CD4-positive, alpha-beta T cell (primary cell): ENCODE measurements around the gene RAMACL. TPM values are rescaled to one million over a fixed set of nuclear protein-coding genes. Genes with fewer than 3 reads are reported as not detected.

Source experiments
- ATAC-seq: fragments of 200-7000 bp; cut with Tn5 transposase; one replicate; pipeline ENCODE4 v1.10.0; 2022; ENCODE audit warnings: mild to moderate bottlenecking; ENCODE audit not compliant: poor library complexity
- CTCF ChIA-PET: fragments of 350-600 bp; sonication (Branson Sonifier 250); formaldehyde crosslinking; loops from one replicate; lab custom pipeline; 2021; ENCODE audit warnings: antibody characterized with exemption, inconsistent platforms; lab: Charles Lee
- POLR2A ChIA-PET: fragments of 350-600 bp; sonication (Branson Sonifier 250); formaldehyde crosslinking; loops from one replicate; lab custom pipeline; 2021; ENCODE audit warnings: antibody characterized with exemption, inconsistent platforms; lab: Charles Lee
- DNase-seq, 14 experiments: peaks; one replicate each; pipeline ENCODE4 v3.0.0-alpha.2; 2013 to 2020; ENCODE audit warnings: mixed read lengths in 2 of 14
- H3K27ac ChIP-seq, 2 donors: one replicate each; pipeline versions ENCODE4 v1.5.1 to v1.7.0; 2013; ENCODE audit warnings: low read length in 2 of 2, low read depth in 1 of 2, mild to moderate bottlenecking in 1 of 2
- H3K27me3 ChIP-seq, 2 experiments: 1 replicate in 1 of 2; 2 replicates in 1 of 2; pipeline versions ENCODE4 v1.6.1 to v1.7.0; 2013; ENCODE audit warnings: low read length in 2 of 2, control low read depth in 1 of 2, mild to moderate bottlenecking in 1 of 2, moderate library complexity in 1 of 2; ENCODE audit not compliant: insufficient read depth in 2 of 2, control insufficient read depth in 1 of 2
- H3K36me3 ChIP-seq: one replicate; pipeline ENCODE4 v1.6.1; 2013; ENCODE audit warnings: low read length, control low read depth; ENCODE audit not compliant: insufficient read depth
- H3K4me1 ChIP-seq: one replicate; pipeline ENCODE4 v1.6.1; 2013; ENCODE audit warnings: low read length, control low read depth; ENCODE audit not compliant: insufficient read depth
- H3K4me3 ChIP-seq: one replicate; pipeline ENCODE4 v1.5.1; 2013; ENCODE audit warnings: mild to moderate bottlenecking, low read length, moderate library complexity
- H3K9me3 ChIP-seq, 2 experiments: 1 replicate in 1 of 2; 2 replicates in 1 of 2; pipeline versions ENCODE4 v1.6.1 to v1.7.0; 2013; ENCODE audit warnings: low read length in 2 of 2, mild to moderate bottlenecking in 2 of 2, control low read depth in 1 of 2, moderate library complexity in 1 of 2; ENCODE audit not compliant: control insufficient read depth in 1 of 2, insufficient read depth in 1 of 2
- H3K27ac Mint-ChIP-seq: one replicate; pipeline ENCODE4 v1.8.0; 2020; ENCODE audit warnings: mixed read lengths
- H3K27me3 Mint-ChIP-seq: one replicate; pipeline ENCODE4 v1.8.0; 2021; ENCODE audit warnings: mixed read lengths
- H3K36me3 Mint-ChIP-seq: one replicate; pipeline ENCODE4 v1.8.0; 2021; ENCODE audit warnings: low read depth, mixed read lengths
- H3K4me1 Mint-ChIP-seq: one replicate; pipeline ENCODE4 v1.8.0; 2021; ENCODE audit warnings: low read depth, mixed read lengths
- H3K4me3 Mint-ChIP-seq: one replicate; pipeline ENCODE4 v1.8.0; 2020; ENCODE audit warnings: mild to moderate bottlenecking, mixed read lengths
- H3K9me3 Mint-ChIP-seq: one replicate; pipeline ENCODE4 v1.8.0; 2020; ENCODE audit warnings: mixed read lengths
- intact Hi-C, 2 experiments: fragments of 100-400 bp; cut with DNase I in 1 of 2; cut with micrococcal nuclease in 1 of 2; formaldehyde crosslinking; loops; one replicate each; pipeline versions ENCODE4 v1.15.1 to v1.9.0; 2023 to 2025; cut with DNase I, micrococcal nuclease
- total RNA-seq, 174 experiments: library from RNA in 2 of 174; stranded (reverse) in 2 of 174; gene quantifications; one replicate each; pipeline ENCODE4 v1.2.3 and lab custom pipeline; 2021 to 2026
- TF ChIP-seq, protein P1 (sequence below): fragments of 200-600 bp; IDR thresholded peaks from one replicate; pipeline ENCODE4 v1.8.0; 2022; ENCODE audit warnings: antibody characterized with exemption, mild to moderate bottlenecking

RAMACL gene
- total RNA-seq, 2 experiments from 2014 or later, result 0.52 to 0.75 TPM

DNA sequence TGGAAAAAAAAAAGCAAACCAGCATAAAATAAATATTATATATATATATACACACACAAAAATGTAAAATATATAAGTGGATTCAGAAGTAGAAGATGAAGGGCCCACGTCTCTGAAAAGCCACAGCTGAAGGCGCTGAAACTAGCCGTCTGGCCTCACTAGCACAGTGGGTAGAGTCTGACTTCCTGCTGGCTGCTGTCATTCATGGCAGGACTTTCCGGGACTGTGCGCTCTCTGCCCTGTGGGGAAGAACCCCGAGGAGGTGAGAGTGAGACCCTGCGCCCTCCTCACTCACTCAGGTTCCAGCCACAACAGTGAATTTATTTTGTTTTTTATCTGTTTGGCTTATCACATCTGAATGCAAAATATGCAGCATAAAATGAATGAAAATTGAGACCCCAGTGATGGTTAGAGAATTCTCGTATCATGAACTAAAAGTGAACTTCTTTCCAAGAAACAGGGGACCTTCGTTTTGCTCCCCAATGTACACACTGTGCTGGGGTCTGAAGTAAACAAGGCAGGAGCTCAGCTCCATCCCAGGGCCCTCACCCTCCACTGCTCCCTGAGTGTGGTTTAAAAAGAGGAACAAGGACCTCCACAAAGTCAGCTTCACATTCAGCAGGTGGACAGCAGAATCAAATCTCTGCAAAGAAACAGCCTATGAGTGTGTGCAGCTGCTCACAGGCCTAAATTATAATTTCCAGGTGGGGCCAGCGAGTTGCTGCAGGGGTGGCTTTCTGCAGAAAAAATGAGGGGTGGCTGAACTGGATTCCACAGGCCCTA, 1.3 kb upstream of the RAMACL start:
- Histone ChIP-seq H3K27me3 (no peaks in the 10 kb centered on the region), H3K9me3 (no peaks in the 10 kb centered on the region), H3K27ac (no peak overlapping the region), H3K4me3 (no peak overlapping the region), H3K36me3 (no peaks in the 10 kb centered on the region), H3K4me1 (peaks cover 9% of the 10 kb centered on the region)
- ChIA-PET POLR2A (no interaction called here), CTCF (no interaction called here)
- Mint-ChIP-seq H3K27me3 (no peaks in the 10 kb centered on the region), H3K4me1 (peaks cover 20% of the 10 kb centered on the region), H3K36me3 (no peaks in the 10 kb centered on the region), H3K27ac (no peak overlapping the region), H3K9me3 (no peaks in the 10 kb centered on the region), H3K4me3 (no peak overlapping the region)
- DNase-seq (peak in 1 of 14 experiments; percentile 32), ATAC-seq (no peak)
- TF ChIP-seq, protein P1, sequence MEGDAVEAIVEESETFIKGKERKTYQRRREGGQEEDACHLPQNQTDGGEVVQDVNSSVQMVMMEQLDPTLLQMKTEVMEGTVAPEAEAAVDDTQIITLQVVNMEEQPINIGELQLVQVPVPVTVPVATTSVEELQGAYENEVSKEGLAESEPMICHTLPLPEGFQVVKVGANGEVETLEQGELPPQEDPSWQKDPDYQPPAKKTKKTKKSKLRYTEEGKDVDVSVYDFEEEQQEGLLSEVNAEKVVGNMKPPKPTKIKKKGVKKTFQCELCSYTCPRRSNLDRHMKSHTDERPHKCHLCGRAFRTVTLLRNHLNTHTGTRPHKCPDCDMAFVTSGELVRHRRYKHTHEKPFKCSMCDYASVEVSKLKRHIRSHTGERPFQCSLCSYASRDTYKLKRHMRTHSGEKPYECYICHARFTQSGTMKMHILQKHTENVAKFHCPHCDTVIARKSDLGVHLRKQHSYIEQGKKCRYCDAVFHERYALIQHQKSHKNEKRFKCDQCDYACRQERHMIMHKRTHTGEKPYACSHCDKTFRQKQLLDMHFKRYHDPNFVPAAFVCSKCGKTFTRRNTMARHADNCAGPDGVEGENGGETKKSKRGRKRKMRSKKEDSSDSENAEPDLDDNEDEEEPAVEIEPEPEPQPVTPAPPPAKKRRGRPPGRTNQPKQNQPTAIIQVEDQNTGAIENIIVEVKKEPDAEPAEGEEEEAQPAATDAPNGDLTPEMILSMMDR, result no peak
- intact Hi-C loops, result no loop called here

DNA sequence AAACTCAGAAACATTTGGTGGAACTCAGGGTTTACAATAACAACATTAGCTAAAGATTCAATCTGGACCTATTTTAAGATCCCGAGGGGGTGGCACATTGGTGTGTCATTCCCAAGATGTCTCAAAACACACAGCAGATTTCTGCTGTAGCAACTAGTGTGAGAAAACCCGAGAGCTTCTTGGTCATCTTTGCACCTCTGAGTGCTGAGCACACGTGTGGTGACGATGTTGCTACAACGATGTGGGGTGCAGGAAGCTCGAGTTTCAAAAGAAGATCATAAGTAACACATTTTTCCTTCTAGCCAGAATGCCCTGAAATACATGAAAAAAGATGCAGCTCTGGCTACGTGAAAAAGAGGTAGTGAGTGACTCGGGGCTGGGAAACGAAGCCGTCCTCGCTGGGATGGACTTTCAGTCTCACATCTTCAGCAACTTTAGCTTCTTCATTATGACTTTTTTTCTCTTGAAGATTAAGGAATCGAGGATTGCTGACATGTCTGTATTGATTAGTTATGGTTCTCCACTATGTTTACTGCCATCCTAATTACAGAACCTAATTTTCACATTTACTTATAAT, 1.5 kb downstream of the RAMACL start:
- H3K9me3 ChIP-seq, result no peaks in the 10 kb centered on the region
- no peak overlapping the region for H3K27ac ChIP-seq
- no peak overlapping the region for H3K4me3 ChIP-seq
- H3K27me3 Mint-ChIP-seq, result no peaks in the 10 kb centered on the region
- DNase-seq (no peak), ATAC-seq (no peak)
- H3K36me3 Mint-ChIP-seq, result no peaks in the 10 kb centered on the region
- no peaks in the 10 kb centered on the region for H3K27me3 ChIP-seq
- no peaks in the 10 kb centered on the region for H3K36me3 ChIP-seq
- intact Hi-C loops, result no loop called here
- H3K27ac Mint-ChIP-seq, result no peak overlapping the region
- TF ChIP-seq, protein P1, result no peak
- H3K9me3 Mint-ChIP-seq, result no peaks in the 10 kb centered on the region
- no peak overlapping the region for H3K4me3 Mint-ChIP-seq
- H3K4me1 Mint-ChIP-seq, result peaks cover 20% of the 10 kb centered on the region
- peaks cover 9% of the 10 kb centered on the region for H3K4me1 ChIP-seq
- ChIA-PET CTCF (no interaction called here), POLR2A (interaction anchor here (1.5 kb wide), 1 partner anchor 43 kb away, joined by 5 read pairs; the partner anchor contains the start of gene RPS6KA2)

DNA sequence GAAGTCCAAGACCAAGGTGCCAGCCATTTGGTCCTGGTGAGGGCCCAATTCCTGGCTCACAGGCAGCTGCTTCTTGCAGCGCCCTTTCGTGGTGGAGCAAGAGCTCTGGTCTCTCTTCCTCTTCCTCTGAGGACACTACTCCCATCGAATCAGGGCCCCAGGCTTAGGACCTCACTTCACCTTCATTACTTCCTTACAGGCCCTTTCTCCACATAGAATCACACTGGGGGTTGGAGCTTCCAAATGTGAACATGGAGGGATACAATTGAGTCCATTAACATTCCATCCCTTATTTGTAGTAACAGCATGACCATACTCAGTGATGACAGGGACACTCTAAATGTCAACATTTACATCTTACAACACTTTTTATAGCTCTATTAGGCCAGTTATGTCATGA, 2.3 kb downstream of the RAMACL start:
- ATAC-seq (no peak), DNase-seq (no peak)
- Mint-ChIP-seq H3K4me1 (peaks cover 12% of the 10 kb centered on the region), H3K4me3 (no peak overlapping the region), H3K9me3 (no peaks in the 10 kb centered on the region), H3K27ac (no peak overlapping the region), H3K27me3 (no peaks in the 10 kb centered on the region), H3K36me3 (no peaks in the 10 kb centered on the region)
- Histone ChIP-seq H3K9me3 (no peaks in the 10 kb centered on the region), H3K27me3 (no peaks in the 10 kb centered on the region), H3K4me3 (no peak overlapping the region), H3K27ac (no peak overlapping the region), H3K36me3 (no peaks in the 10 kb centered on the region), H3K4me1 (peaks cover 4% of the 10 kb centered on the region)
- intact Hi-C loops, result no loop called here
- CTCF ChIA-PET, result interaction anchor here (1.2 kb wide), 1 partner anchor 9 kb away, joined by 3 read pairs; no protein-coding TSS in a partner anchor
- TF ChIP-seq, protein P1, result no peak
- POLR2A ChIA-PET, result interaction anchor here (1.5 kb wide), 1 partner anchor 43 kb away, joined by 5 read pairs; the partner anchor contains the start of gene RPS6KA2
